Hepatocyte (in vitro differentiated cells): ENCODE data around the gene LSR. TPM values are rescaled to one million over a fixed set of nuclear protein-coding genes. Genes with fewer than 3 reads are reported as not detected.

Experiments
- DNase-seq: peaks from one replicate; pipeline ENCODE4 v3.0.0-alpha.2; 2016; ENCODE audit warnings: low spot score
- H2AFZ ChIP-seq: fragments of 200-600 bp; sonication (generic); 2 replicates; pipeline ENCODE4 v1.6.0; 2016; ENCODE audit warnings: antibody characterized with exemption, mild to moderate bottlenecking
- H3K27ac ChIP-seq: fragments of 200-600 bp; sonication (generic); 2 replicates; pipeline ENCODE4 v1.5.1; 2016; ENCODE audit warnings: mild to moderate bottlenecking
- H3K27me3 ChIP-seq: fragments of 200-600 bp; sonication (generic); 2 replicates; pipeline ENCODE4 v1.6.1; 2016
- H3K36me3 ChIP-seq: fragments of 200-600 bp; sonication (generic); replicated peaks from 2 replicates; pipeline ENCODE4 v1.5.1; 2016; ENCODE audit warnings: low read depth; ENCODE audit not compliant: insufficient read depth
- H3K4me1 ChIP-seq: fragments of 200-600 bp; sonication (generic); 2 replicates; pipeline ENCODE4 v1.5.1; 2016; ENCODE audit warnings: mild to moderate bottlenecking, moderate library complexity; ENCODE audit not compliant: insufficient read depth
- H3K4me2 ChIP-seq: fragments of 200-600 bp; sonication (generic); 2 replicates; pipeline ENCODE4 v1.6.0; 2016
- H3K4me3 ChIP-seq: fragments of 200-600 bp; sonication (generic); 2 replicates; pipeline ENCODE4 v1.5.1; 2016; ENCODE audit warnings: mild to moderate bottlenecking
- H3K79me2 ChIP-seq: fragments of 200-600 bp; sonication (generic); 2 replicates; pipeline ENCODE4 v1.6.0; 2017; ENCODE audit warnings: mild to moderate bottlenecking
- H3K9me2 ChIP-seq: fragments of 200-600 bp; sonication (generic); replicated peaks from 2 replicates; pipeline ENCODE4 v1.6.0; 2017; ENCODE audit warnings: mild to moderate bottlenecking; ENCODE audit not compliant: insufficient read depth
- H3K9me3 ChIP-seq: fragments of 200-600 bp; sonication (generic); 2 replicates; pipeline ENCODE4 v1.5.1; 2016; ENCODE audit warnings: low read depth, mild to moderate bottlenecking
- H4K20me1 ChIP-seq: fragments of 200-600 bp; sonication (generic); 2 replicates; pipeline ENCODE4 v1.6.0; 2016; ENCODE audit warnings: mild to moderate bottlenecking; ENCODE audit not compliant: insufficient read depth, poor library complexity, severe bottlenecking
- CTCF ChIP-seq: fragments of 200-600 bp; sonication (generic); IDR thresholded peaks from 2 replicates; pipeline ENCODE4 v1.5.1; 2016; ENCODE audit warnings: antibody characterized with exemption, mild to moderate bottlenecking; ENCODE audit not compliant: poor library complexity
- EZH2 ChIP-seq: fragments of 200-600 bp; sonication (generic); IDR thresholded peaks from 2 replicates; pipeline ENCODE4 v1.6.1; 2016; ENCODE audit warnings: antibody characterized with exemption, mild to moderate bottlenecking, borderline replicate concordance
- EZH2phosphoT487 ChIP-seq: fragments of 200-600 bp; sonication (generic); IDR thresholded peaks from one replicate; pipeline ENCODE4 v1.6.1; 2018; ENCODE audit warnings: antibody characterized with exemption, mild to moderate bottlenecking, low read depth, moderate library complexity; ENCODE audit not compliant: unreplicated experiment, severe bottlenecking
- WGBS: methylation state at CpG from one replicate; pipeline ENCODE4 v1.1.6; 2016; ENCODE audit warnings: low lambda C conversion rate; ENCODE audit errors: missing lambda C conversion rate; 5-methylcytosine and 5-hydroxymethylcytosine counted together
- polyA plus RNA-seq: library from polyadenylated mRNA; unstranded; fragments of >200 nt; fragmentation: Nextera tagmentation; extraction: Ambion mirVana; gene quantifications from 2 replicates; pipeline ENCODE4 v1.2.1, GENCODE V29; 2016
- total RNA-seq: library from RNA; depleted of rRNA; stranded (reverse); fragments of >200 nt; gene quantifications from 2 replicates; pipeline ENCODE4 v1.2.3, GENCODE V29; 2014

The LSR gene
- total and polyA plus RNA-seq, 2 experiments from 2014 or later, result 89.9 to 296 TPM

DNA sequence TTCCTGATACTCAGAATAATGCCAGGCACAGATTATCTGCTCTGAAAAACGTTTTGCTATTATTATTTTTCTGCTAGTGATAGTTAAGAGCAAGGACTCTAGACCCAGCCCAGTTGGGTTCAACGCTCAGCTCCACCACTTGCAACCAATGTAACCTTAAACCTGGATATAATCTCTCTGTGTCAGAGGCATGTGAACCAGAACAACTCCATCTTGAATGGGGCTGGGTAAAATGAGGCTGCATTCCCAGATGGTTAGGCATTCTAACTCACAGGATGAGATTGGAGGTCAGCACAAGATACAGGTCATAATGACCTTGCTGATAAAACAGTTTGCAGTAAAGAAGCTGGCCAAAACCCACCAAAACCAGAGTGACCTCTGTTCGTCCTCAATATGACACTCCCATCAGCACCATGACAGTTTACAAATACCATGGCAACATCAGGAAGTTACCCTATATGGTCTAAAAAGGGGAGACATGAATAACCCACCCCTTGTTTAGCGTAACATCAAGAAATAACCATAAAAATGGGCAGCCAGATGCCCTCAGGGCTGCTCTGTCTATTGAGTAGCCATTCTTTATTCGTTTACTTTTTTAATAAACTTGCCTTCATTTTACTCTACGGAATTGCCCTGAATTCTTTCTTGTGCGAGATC, 33.9 kb upstream of the LSR start:
- no peak for DNase-seq
- H2AFZ ChIP-seq, result no peak overlapping the region
- WGBS, result 73% methylated on average over 7 of the region's 7 CpGs

DNA sequence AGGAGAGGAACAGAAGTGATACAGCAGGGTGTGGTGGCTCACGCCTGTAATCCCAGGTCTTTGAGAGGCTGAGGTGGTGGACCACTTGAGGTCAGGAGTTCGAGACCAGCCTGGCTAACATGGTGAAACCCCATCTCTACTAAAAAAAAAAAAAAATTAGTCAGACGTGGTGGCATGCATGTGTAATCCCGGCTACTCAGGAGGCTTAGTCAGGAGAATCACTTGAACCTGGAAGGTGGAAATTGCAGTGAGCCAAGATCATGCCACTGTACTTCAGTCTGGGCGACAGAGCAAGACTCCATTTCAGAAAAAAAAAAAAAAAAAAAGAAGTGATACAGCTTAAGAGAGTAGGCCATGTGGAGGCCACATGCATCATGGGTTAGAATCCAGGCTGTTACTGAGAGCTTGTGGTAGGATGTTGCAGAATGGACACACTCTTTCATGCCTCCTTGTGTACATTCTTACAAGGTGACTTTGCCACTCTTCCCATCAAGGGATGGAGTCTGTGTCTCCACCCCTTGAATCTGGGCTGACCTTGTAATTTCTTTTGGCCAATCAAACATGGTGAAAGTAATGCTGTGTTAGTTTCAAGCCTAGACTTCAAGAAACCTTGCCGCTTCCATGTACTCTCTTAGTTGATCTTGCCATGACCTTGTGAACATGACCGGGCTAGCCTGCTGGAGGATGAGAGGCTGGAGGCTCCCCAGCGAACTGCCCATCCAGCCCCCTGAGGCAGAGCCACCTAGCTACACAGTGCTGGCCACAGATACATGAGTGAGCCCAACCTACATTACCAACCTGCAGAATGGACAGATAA, 32.6 kb upstream of the LSR start:
- DNase-seq, result no peak
- Histone ChIP-seq H3K4me3 (no peak overlapping the region), H3K36me3 (no peaks in the 10 kb centered on the region), H3K79me2 (no peaks in the 10 kb centered on the region), H3K27ac (no peak overlapping the region), H3K27me3 (no peaks in the 10 kb centered on the region), H3K9me3 (no peaks in the 10 kb centered on the region), H3K9me2 (no peaks in the 10 kb centered on the region), H4K20me1 (no peaks in the 10 kb centered on the region), H3K4me1 (peaks cover 12% of the 10 kb centered on the region), H3K4me2 (no peak overlapping the region), H2AFZ (no peak overlapping the region)
- TF ChIP-seq EZH2phosphoT487, result no peak
- 81% methylated on average over 8 of the region's 8 CpGs for WGBS

More for the DNA sequence above, 33.9 kb upstream of the LSR start:
- Histone ChIP-seq H3K27ac (no peak overlapping the region), H3K27me3 (no peaks in the 10 kb centered on the region), H3K4me1 (peaks cover 8% of the 10 kb centered on the region), H3K79me2 (no peaks in the 10 kb centered on the region), H3K4me2 (no peak overlapping the region), H3K36me3 (no peaks in the 10 kb centered on the region), H3K9me3 (no peaks in the 10 kb centered on the region), H4K20me1 (no peaks in the 10 kb centered on the region), H3K9me2 (no peaks in the 10 kb centered on the region), H3K4me3 (no peak overlapping the region)
- TF ChIP-seq EZH2 (no peak), CTCF (no peak), EZH2phosphoT487 (no peak)

DNA sequence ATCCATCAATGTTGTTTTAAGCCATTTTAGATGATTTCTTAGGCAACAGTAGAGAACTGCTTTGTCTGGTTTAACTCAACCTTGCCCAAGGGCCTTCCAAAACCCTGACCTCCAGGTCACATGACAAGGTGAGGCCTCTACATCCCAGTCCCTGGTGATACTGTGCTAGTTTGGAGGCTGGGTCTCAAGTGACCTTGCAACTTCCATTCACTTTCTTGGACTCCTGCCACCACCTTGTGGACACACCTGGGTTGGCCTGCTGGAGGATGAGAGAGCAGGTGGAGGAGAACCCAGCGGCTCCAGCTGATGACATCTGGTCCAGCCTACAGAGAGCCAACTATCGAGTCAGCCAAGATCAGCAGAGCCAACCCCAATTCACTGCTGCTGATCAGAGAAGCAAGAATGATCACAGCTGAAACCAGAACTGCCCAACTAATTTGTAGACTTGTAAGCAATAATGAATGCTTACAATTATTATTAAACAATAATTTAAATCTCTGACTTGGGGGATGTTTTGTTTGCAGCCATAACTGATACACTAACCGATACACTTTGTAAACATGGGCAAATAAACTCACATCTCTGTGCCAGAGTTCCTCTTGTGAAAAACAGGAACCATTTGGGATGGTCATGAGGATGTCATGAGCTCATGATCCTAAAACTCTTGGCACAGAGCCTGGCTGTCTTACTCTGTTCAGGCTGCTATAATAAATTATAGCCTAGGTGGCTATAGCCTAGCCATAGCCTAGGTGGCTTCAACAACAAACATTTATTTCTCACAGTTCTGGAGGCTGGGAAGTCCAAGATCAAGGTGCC, 31.8 kb upstream of the LSR start:
- peak; percentile 55 for DNase-seq
- Histone ChIP-seq H3K9me2 (no peaks in the 10 kb centered on the region), H3K4me1 (peaks cover 12% of the 10 kb centered on the region), H3K4me2 (no peak overlapping the region), H3K9me3 (no peaks in the 10 kb centered on the region), H3K27ac (no peak overlapping the region), H4K20me1 (no peaks in the 10 kb centered on the region), H3K79me2 (no peaks in the 10 kb centered on the region), H3K27me3 (no peaks in the 10 kb centered on the region), H3K4me3 (no peak overlapping the region), H2AFZ (no peak overlapping the region), H3K36me3 (no peaks in the 10 kb centered on the region)
- TF ChIP-seq EZH2 (no peak), CTCF (peak; percentile 20), EZH2phosphoT487 (no peak)
- WGBS, result 65% methylated on average over 3 of the region's 3 CpGs
